ENCODE measurements around the gene PHF21A. TPM values are rescaled to one million over a fixed set of nuclear protein-coding genes. Genes with fewer than 3 reads are reported as not detected.

The PHF21A gene
- total and polyA plus RNA-seq, 2 of the 8 experiments (the other 6 are each of a cell fraction or from before 2014, with no cell fraction given) = 17.6 to 40.3 TPM

DNA sequence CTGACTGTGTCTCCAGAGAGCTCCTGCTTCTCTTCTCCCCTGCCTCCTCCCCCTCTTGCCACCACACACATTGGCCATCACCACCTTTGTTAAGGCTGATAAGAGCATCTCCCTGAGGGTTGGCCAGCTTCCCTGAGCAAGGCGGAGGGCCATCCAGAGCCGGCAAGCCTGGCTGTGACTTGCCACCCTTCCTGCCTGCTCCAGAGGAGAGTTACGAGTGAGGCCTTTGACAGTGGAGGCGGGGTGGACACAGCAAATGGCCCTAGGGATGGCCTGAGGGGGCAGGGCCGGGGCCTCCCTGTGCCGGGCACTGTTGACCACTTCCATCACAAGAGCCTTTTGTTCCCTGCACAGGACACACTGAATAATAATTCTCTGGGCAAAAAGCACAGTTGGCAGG lies 219.6 kb downstream of the PHF21A start:
- WGBS, 2 experiments (ENCODE audit: extremely low coverage in 1 of 2, insufficient coverage in 1 of 2, insufficient read length in 1 of 2, insufficient replicate concordance in 2 of 2, low coverage in 1 of 2, low lambda C conversion rate in 2 of 2, missing lambda C conversion rate in 1 of 2) = 89% methylated on average over 4 of the region's 6 CpGs; no CpG with 5 or more reads in 1 of the 2 experiments
- peaks cover 8% of the 10 kb centered on the region for H3K23me2 ChIP-seq (ENCODE audit: low read depth, low read length)
- H3K9ac ChIP-seq (replicated peaks in 1 of 4; ENCODE audit: extremely low read depth in 1 of 4, low read depth in 3 of 4, low read length in 3 of 4) = no peak overlapping the region; a peak in 1 of 7 replicates
- no peak overlapping the region for H2BK15ac ChIP-seq (ENCODE audit: low read length)
- H3K4me2 ChIP-seq (ENCODE audit: insufficient read depth in 1 of 2, low read depth in 2 of 2, low read length in 2 of 2) = no peak overlapping the region; a peak in 1 of 4 replicates
- FAIRE-seq (no peak), DNase-seq (ENCODE audit: low read depth in 1 of 2, low spot score in 2 of 2) (no peak)
- H3K4me1 ChIP-seq (replicated peaks in 1 of 4; ENCODE audit: control insufficient read depth in 3 of 4, insufficient read depth in 4 of 4, low read length in 3 of 4) = peaks cover 0 to 22% (median 12%) of the 10 kb centered on the region in 4 experiments; a peak in 5 of 7 replicates
- no peak overlapping the region for H3K18ac ChIP-seq (ENCODE audit: extremely low read depth, low read length)
- H4K5ac ChIP-seq (ENCODE audit: insufficient read length, low read depth, low read length) = no peak overlapping the region
- TF ChIP-seq PHF8 (conservative IDR thresholded peaks at IDR 0.05; ENCODE audit: low read depth, low read length) (no peak), RXRA (IDR thresholded peaks at IDR 0.05; ENCODE audit: insufficient read depth, low read depth, low read length) (no peak), EGR1 (IDR thresholded peaks at IDR 0.05; ENCODE audit: borderline replicate concordance, low read depth, low read length) (no peak), SP2 (IDR thresholded peaks at IDR 0.05; ENCODE audit: low read length) (no peak), CREB1 (IDR thresholded peaks at IDR 0.05) (no peak), KDM5A (IDR thresholded peaks at IDR 0.05; ENCODE audit: low read length) (no peak), SAP30 (IDR thresholded peaks at IDR 0.05; ENCODE audit: insufficient read depth, insufficient replicate concordance, low read length) (no peak)
- CTCF ChIA-PET (ENCODE audit: partially characterized antibody) = interaction anchor here (0.6 to 1.8 kb wide), 4 partner anchors 9 to 616 kb away, joined by 4 to 10 read pairs (median 4); no protein-coding TSS in a partner anchor
- no peak overlapping the region for H2AK5ac ChIP-seq (ENCODE audit: low read depth, low read length)
- H2BK12ac ChIP-seq (ENCODE audit: low read depth, low read length) = no peak overlapping the region
- no peak overlapping the region for H4K91ac ChIP-seq (replicated peaks; ENCODE audit: insufficient read length, low read length)
- no peak overlapping the region for H3K14ac ChIP-seq (ENCODE audit: insufficient read length)
- no peak overlapping the region for H3K4ac ChIP-seq (replicated peaks; ENCODE audit: insufficient read length, low read depth, low read length)
- POLR2A ChIA-PET (ENCODE audit: partially characterized antibody) = interaction anchor here (0.9 to 1.9 kb wide), 6 partner anchors 9 to 43 kb away, joined by 3 to 11 read pairs (median 4); partner anchors contain the start of gene LARGE2
- no peak overlapping the region for H2BK5ac ChIP-seq (ENCODE audit: low read depth, low read length)
- no peaks in the 10 kb centered on the region for H3K9me3 ChIP-seq (ENCODE audit: insufficient read depth in 2 of 2, low read depth in 1 of 2, low read length in 1 of 2)
- no peak overlapping the region for H3K27ac ChIP-seq (ENCODE audit: low read depth, low read length)
- H3K36me3 ChIP-seq (ENCODE audit: control insufficient read depth in 2 of 4, insufficient read depth in 4 of 4, low read length in 3 of 4) = peaks cover 6 to 17% (median 15%) of the 10 kb centered on the region in 4 experiments; a peak in 6 of 8 replicates
- no peak overlapping the region for H2BK120ac ChIP-seq (replicated peaks; ENCODE audit: low read depth, low read length)
- H3K56ac ChIP-seq (replicated peaks; ENCODE audit: insufficient read length, low read depth, low read length) = no peak overlapping the region
- peaks cover 2% of the 10 kb centered on the region for H3K79me1 ChIP-seq (ENCODE audit: low read depth, low read length)
- H2BK20ac ChIP-seq (ENCODE audit: low read length) = no peak overlapping the region
- no peak overlapping the region for H4K8ac ChIP-seq (ENCODE audit: extremely low read depth, insufficient read depth, low read length)
- no peaks in the 10 kb centered on the region for H3K79me2 ChIP-seq (ENCODE audit: control insufficient read depth in 1 of 2, insufficient read depth in 2 of 2, low read length in 2 of 2)
- H2AFZ ChIP-seq (ENCODE audit: low read length) = no peak overlapping the region
- H3K23ac ChIP-seq (ENCODE audit: insufficient read length) = no peak overlapping the region
- peaks cover 0 to 5% (median 2%) of the 10 kb centered on the region in 4 experiments; a peak in 1 of 7 replicates for H3K27me3 ChIP-seq (replicated peaks in 1 of 4; ENCODE audit: control insufficient read depth in 3 of 4, extremely low read depth in 1 of 4, insufficient read depth in 3 of 4, low read length in 3 of 4)
- H3K4me3 ChIP-seq (ENCODE audit: extremely low read depth in 1 of 4, insufficient read depth in 2 of 4, low read depth in 3 of 4, low read length in 4 of 4) = no peak overlapping the region
- H4K20me1 ChIP-seq (replicated peaks in 1 of 2; ENCODE audit: control insufficient read depth in 1 of 2, insufficient read depth in 2 of 2, low read length in 2 of 2) = peaks cover 10 to 20% of the 10 kb centered on the region in 2 experiments
